KMS-11 (cell line): ENCODE data around the gene IGFBPL1.

Source experiments
- H2AFZ ChIP-seq: fragments of 200-600 bp; sonication (generic); 2 replicates; pipeline ENCODE4 v1.6.1; 2016; ENCODE audit warnings: antibody characterized with exemption, mixed run types, low read depth
- H3K27ac ChIP-seq: fragments of 200-600 bp; sonication (generic); 2 replicates; pipeline ENCODE4 v1.6.1; 2016; ENCODE audit warnings: mild to moderate bottlenecking, mixed run types
- H3K27me3 ChIP-seq: fragments of 200-600 bp; sonication (generic); 2 replicates; pipeline ENCODE4 v1.6.1; 2017; ENCODE audit warnings: mild to moderate bottlenecking, low read depth, mixed run types, moderate library complexity; ENCODE audit not compliant: insufficient read depth
- H3K36me3 ChIP-seq: fragments of 200-600 bp; sonication (generic); 2 replicates; pipeline ENCODE4 v1.6.1; 2017; ENCODE audit warnings: mild to moderate bottlenecking, mixed run types; ENCODE audit not compliant: insufficient read depth
- H3K4me1 ChIP-seq: fragments of 200-600 bp; sonication (generic); 2 replicates; pipeline ENCODE4 v1.6.1; 2016; ENCODE audit warnings: mild to moderate bottlenecking, low read depth, mixed run types; ENCODE audit not compliant: poor library complexity, severe bottlenecking
- H3K4me2 ChIP-seq: fragments of 200-600 bp; sonication (generic); 2 replicates; pipeline ENCODE4 v1.7.0; 2016; ENCODE audit warnings: mild to moderate bottlenecking, mixed run types
- H3K4me3 ChIP-seq: fragments of 200-600 bp; sonication (generic); IDR thresholded peaks from 2 replicates; pipeline ENCODE4 v1.6.1; 2017; ENCODE audit warnings: low read depth, low read length, mixed read lengths; ENCODE audit not compliant: insufficient read depth
- H3K79me2 ChIP-seq: fragments of 200-600 bp; sonication (generic); 2 replicates; pipeline ENCODE4 v1.6.1; 2016; ENCODE audit warnings: low read depth, mixed run types; ENCODE audit not compliant: insufficient read depth
- H3K9ac ChIP-seq: fragments of 200-600 bp; sonication (generic); 2 replicates; pipeline ENCODE4 v1.6.1; 2016; ENCODE audit warnings: mild to moderate bottlenecking, mixed run types
- H4K20me1 ChIP-seq: fragments of 200-600 bp; sonication (generic); 2 replicates; pipeline ENCODE4 v1.6.1; 2016; ENCODE audit warnings: mild to moderate bottlenecking, mixed run types; ENCODE audit not compliant: insufficient read depth
- CTCF ChIP-seq: fragments of 200-600 bp; sonication (generic); conservative IDR thresholded peaks from 2 replicates; pipeline ENCODE4 v1.6.1; 2017; ENCODE audit warnings: low read depth, mild to moderate bottlenecking, antibody characterized with exemption, low read length, moderate library complexity, mixed read lengths

IGFBPL1 gene

GRCh38 chr9:38367898-38368297 lies 56.4 kb downstream of the IGFBPL1 start:
- Histone ChIP-seq H3K36me3 (no peaks in the 10 kb centered on the region), H3K27ac (no peak overlapping the region), H3K27me3 (no peaks in the 10 kb centered on the region), H3K4me1 (no peaks in the 10 kb centered on the region), H3K4me3 (no peak overlapping the region), H3K79me2 (no peaks in the 10 kb centered on the region), H4K20me1 (no peaks in the 10 kb centered on the region), H3K4me2 (no peak overlapping the region), H3K9ac (no peak overlapping the region), H2AFZ (no peak overlapping the region)
- no peak for TF ChIP-seq CTCF

- H3K27me3 ChIP-seq = no peaks in the 10 kb centered on the region
- H3K4me1 ChIP-seq = no peaks in the 10 kb centered on the region
- H3K27ac ChIP-seq = no peak overlapping the region
- H3K9ac ChIP-seq = no peak overlapping the region
- no peak overlapping the region for H2AFZ ChIP-seq
- no peaks in the 10 kb centered on the region for H4K20me1 ChIP-seq
- no peaks in the 10 kb centered on the region for H3K36me3 ChIP-seq
- TF ChIP-seq CTCF = no peak
- H3K4me3 ChIP-seq = no peak overlapping the region
- no peaks in the 10 kb centered on the region for H3K79me2 ChIP-seq
- no peak overlapping the region for H3K4me2 ChIP-seq
Observed at GRCh38 chr9:38363589-38363925, 60.7 kb downstream of the IGFBPL1 start.

- H2AFZ ChIP-seq = no peak overlapping the region
- no peaks in the 10 kb centered on the region for H3K79me2 ChIP-seq
- H3K36me3 ChIP-seq = no peaks in the 10 kb centered on the region
- H3K4me3 ChIP-seq = no peak overlapping the region
- H3K4me2 ChIP-seq = no peak overlapping the region
- no peaks in the 10 kb centered on the region for H3K27me3 ChIP-seq
- no peaks in the 10 kb centered on the region for H3K4me1 ChIP-seq
- no peaks in the 10 kb centered on the region for H4K20me1 ChIP-seq
- no peak overlapping the region for H3K27ac ChIP-seq
- peak; percentile 60; the same call in 1 of the 2 replicates for TF ChIP-seq CTCF
- H3K9ac ChIP-seq = no peak overlapping the region
Observed at GRCh38 chr9:38362852-38363588, 61.2 kb downstream of the IGFBPL1 start.

- Histone ChIP-seq H3K9ac (no peak overlapping the region), H2AFZ (no peak overlapping the region), H3K4me2 (no peak overlapping the region), H3K4me1 (no peaks in the 10 kb centered on the region), H3K36me3 (no peaks in the 10 kb centered on the region), H3K27ac (no peak overlapping the region), H3K4me3 (no peak overlapping the region), H3K79me2 (no peaks in the 10 kb centered on the region), H4K20me1 (no peaks in the 10 kb centered on the region), H3K27me3 (no peaks in the 10 kb centered on the region)
- no peak for TF ChIP-seq CTCF
Observed at GRCh38 chr9:38361473-38361850, 62.8 kb downstream of the IGFBPL1 start.
